ENCODE data around the gene SUPT3H. TPM values are rescaled to one million over a fixed set of nuclear protein-coding genes. Genes with fewer than 3 reads are reported as not detected.

SUPT3H gene
- total and polyA plus RNA-seq, 2 of the 8 experiments (the other 6 are each of a cell fraction or from before 2014, with no cell fraction given) = 18.8 to 23.0 TPM

- Histone ChIP-seq H3K27ac (ENCODE audit: low read depth, low read length) (no peak overlapping the region), H2AFZ (ENCODE audit: low read length) (no peak overlapping the region), H3K79me2 (ENCODE audit: control insufficient read depth in 1 of 2, insufficient read depth in 2 of 2, low read length in 2 of 2) (no peaks in the 10 kb centered on the region), H2BK5ac (ENCODE audit: low read depth, low read length) (no peak overlapping the region), H3K27me3 (replicated peaks in 1 of 4; ENCODE audit: control insufficient read depth in 3 of 4, extremely low read depth in 1 of 4, insufficient read depth in 3 of 4, low read length in 3 of 4) (no peaks in the 10 kb centered on the region), H4K91ac (replicated peaks; ENCODE audit: insufficient read length, low read length) (no peak overlapping the region), H2BK12ac (ENCODE audit: low read depth, low read length) (no peak overlapping the region), H2BK120ac (replicated peaks; ENCODE audit: low read depth, low read length) (no peak overlapping the region), H4K5ac (ENCODE audit: insufficient read length, low read depth, low read length) (no peak overlapping the region), H3K36me3 (ENCODE audit: control insufficient read depth in 2 of 4, insufficient read depth in 4 of 4, low read length in 3 of 4) (no peaks in the 10 kb centered on the region; a peak in 1 of 8 replicates), H3K14ac (ENCODE audit: insufficient read length) (no peak overlapping the region), H3K9me3 (ENCODE audit: insufficient read depth in 2 of 2, low read depth in 1 of 2, low read length in 1 of 2) (no peaks in the 10 kb centered on the region), H3K18ac (ENCODE audit: extremely low read depth, low read length) (no peak overlapping the region), H3K9ac (replicated peaks in 1 of 4; ENCODE audit: extremely low read depth in 1 of 4, low read depth in 3 of 4, low read length in 3 of 4) (no peak overlapping the region), H3K4me2 (ENCODE audit: insufficient read depth in 1 of 2, low read depth in 2 of 2, low read length in 2 of 2) (no peak overlapping the region), H3K4me1 (replicated peaks in 1 of 4; ENCODE audit: control insufficient read depth in 3 of 4, insufficient read depth in 4 of 4, low read length in 3 of 4) (no peaks in the 10 kb centered on the region), H3K4me3 (ENCODE audit: extremely low read depth in 1 of 4, insufficient read depth in 2 of 4, low read depth in 3 of 4, low read length in 4 of 4) (no peak overlapping the region), H3K23me2 (ENCODE audit: low read depth, low read length) (no peaks in the 10 kb centered on the region), H2BK15ac (ENCODE audit: low read length) (no peak overlapping the region), H4K8ac (ENCODE audit: extremely low read depth, insufficient read depth, low read length) (no peak overlapping the region), H3K23ac (ENCODE audit: insufficient read length) (no peak overlapping the region), H3K56ac (replicated peaks; ENCODE audit: insufficient read length, low read depth, low read length) (no peak overlapping the region), H2BK20ac (ENCODE audit: low read length) (no peak overlapping the region), H2AK5ac (ENCODE audit: low read depth, low read length) (no peak overlapping the region), H3K79me1 (ENCODE audit: low read depth, low read length) (no peaks in the 10 kb centered on the region), H3K4ac (replicated peaks; ENCODE audit: insufficient read length, low read depth, low read length) (no peak overlapping the region), H4K20me1 (replicated peaks in 1 of 2; ENCODE audit: control insufficient read depth in 1 of 2, insufficient read depth in 2 of 2, low read length in 2 of 2) (no peaks in the 10 kb centered on the region)
- FAIRE-seq = no peak
- 95% methylated on average over 5 of the region's 5 CpGs; no CpG with 5 or more reads in 1 of the 2 experiments for WGBS, 2 experiments (ENCODE audit: extremely low coverage in 1 of 2, insufficient coverage in 1 of 2, insufficient read length in 1 of 2, insufficient replicate concordance in 2 of 2, low coverage in 1 of 2, low lambda C conversion rate in 2 of 2, missing lambda C conversion rate in 1 of 2)
- DNase-seq (ENCODE audit: low read depth in 1 of 2, low spot score in 2 of 2) = no peak
- POLR2A ChIA-PET (ENCODE audit: partially characterized antibody) = no interaction called here
- CTCF ChIA-PET (ENCODE audit: partially characterized antibody) = interaction anchor here (0.6 kb wide), 1 partner anchor 87 kb away, joined by 3 read pairs; no protein-coding TSS in a partner anchor
- TF ChIP-seq SRF (IDR thresholded peaks at IDR 0.05; ENCODE audit: low read depth, low read length) (no peak), SP2 (IDR thresholded peaks at IDR 0.05; ENCODE audit: low read length) (no peak), TAF7 (optimal IDR thresholded peaks at IDR 0.05; ENCODE audit: borderline replicate concordance, low read depth, low read length) (no peak), EP300 (IDR thresholded peaks at IDR 0.05; ENCODE audit: borderline replicate concordance in 1 of 2, low read depth in 2 of 2, low read length in 2 of 2) (no peak), ATF3 (IDR thresholded peaks at IDR 0.05; ENCODE audit: insufficient read depth, low read depth, low read length) (no peak), E2F6 (IDR thresholded peaks at IDR 0.05) (no peak), RAD21 (IDR thresholded peaks at IDR 0.05 in 1 of 2, conservative IDR thresholded peaks at IDR 0.05 in 1 of 2; ENCODE audit: low read depth in 2 of 2, low read length in 2 of 2) (no peak), GTF2F1 (IDR thresholded peaks at IDR 0.05; ENCODE audit: borderline replicate concordance, low read depth, low read length) (no peak), SAP30 (IDR thresholded peaks at IDR 0.05; ENCODE audit: insufficient read depth, insufficient replicate concordance, low read length) (no peak), KDM5A (IDR thresholded peaks at IDR 0.05; ENCODE audit: low read length) (no peak), BCL11A (IDR thresholded peaks at IDR 0.05; ENCODE audit: low read depth in 2 of 2, low read length in 2 of 2) (no peak)
Measured at GRCh38 chr6:44956396-44956795, 421.3 kb downstream of the SUPT3H start.
